Coronary artery (tissue), 2 donors: ENCODE data around the gene OPA3.
"Not testable (repeated sequence)": the region's sequence is repeated elsewhere in the genome, so short reads cannot be mapped to it uniquely, and the experiment has no call there.

Source experiments
- DNase-seq: peaks from one replicate; pipeline ENCODE4 v3.0.0-alpha.2; 2017; ENCODE audit warnings: low spot score
- H3K27ac ChIP-seq, 2 donors: fragments of 200-600 bp; sonication (generic); one replicate each; pipeline ENCODE4 v1.5.1; 2016 to 2019
- H3K4me3 ChIP-seq: fragments of 200-600 bp; sonication (generic); 2 replicates; pipeline ENCODE4 v1.5.1; 2016; ENCODE audit warnings: mild to moderate bottlenecking, moderate library complexity
- CTCF ChIP-seq: fragments of 200-600 bp; sonication (generic); IDR thresholded peaks from one replicate; pipeline ENCODE4 v1.5.1; 2019; ENCODE audit warnings: antibody characterized with exemption

OPA3 gene

GRCh38 chr19:45512881-45513483 is 71.6 kb downstream of the OPA3 start:
- Histone ChIP-seq H3K27ac (no peak overlapping the region), H3K4me3 (no peak overlapping the region)
- DNase-seq: no peak
- TF ChIP-seq CTCF: no peak

DNA sequence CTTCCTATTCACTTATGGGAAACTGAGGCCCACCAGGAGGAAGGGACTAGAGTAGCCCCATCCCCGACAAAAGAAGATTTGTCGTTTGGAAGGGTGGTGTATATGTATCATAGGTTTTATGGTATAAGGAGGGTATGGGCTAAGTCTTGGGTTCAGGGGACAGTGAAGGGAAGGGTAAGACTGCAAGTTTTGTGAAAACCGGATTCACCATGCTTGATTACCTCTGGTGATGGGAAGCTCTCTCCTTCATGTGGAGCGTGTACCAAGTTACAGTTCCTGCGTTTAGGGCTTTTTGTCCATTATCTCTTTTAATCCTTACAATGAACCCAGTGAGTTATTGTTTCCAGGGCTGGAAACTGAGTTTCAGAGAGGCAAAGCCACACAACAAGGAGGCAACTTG is 73.5 kb downstream of the OPA3 start:
- DNase-seq: no peak
- Histone ChIP-seq H3K4me3 (no peak overlapping the region), H3K27ac (peak overlapping the region in 1 of 2 donors; percentile 85)
- no peak for TF ChIP-seq CTCF

GRCh38 chr19:45510352-45510751 is 74.2 kb downstream of the OPA3 start:
- peak overlapping the region; percentile 85 to 91 for H3K27ac ChIP-seq
- H3K4me3 ChIP-seq, DNase-seq: not testable (repeated sequence)

DNA sequence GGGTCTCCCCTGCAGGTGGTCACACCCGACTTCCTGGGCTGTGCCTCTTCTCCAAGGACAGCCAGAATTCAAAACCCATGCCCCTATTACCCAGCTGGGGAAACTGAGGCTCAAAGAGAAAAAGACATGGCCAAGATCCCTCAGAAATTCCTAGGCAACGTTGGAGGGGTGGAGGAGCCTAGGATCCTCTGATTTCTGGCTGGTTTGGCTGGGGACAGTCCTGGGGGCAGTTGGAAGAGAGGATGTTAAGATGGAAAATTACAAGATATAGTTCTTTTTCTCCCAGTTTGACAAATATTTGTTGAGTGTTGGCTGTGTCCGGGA is 74.9 kb downstream of the OPA3 start:
- Histone ChIP-seq H3K27ac (peak overlapping the region; percentile 85 to 91), H3K4me3 (peak overlapping the region; percentile 94)
- DNase-seq: no peak
- TF ChIP-seq CTCF: no peak

GRCh38 chr19:45508861-45509691 is 75.5 kb downstream of the OPA3 start:
- peak overlapping the region; percentile 94 for H3K4me3 ChIP-seq
- DNase-seq: peak; percentile 91
- TF ChIP-seq CTCF: no peak
- peak overlapping the region; percentile 85 to 91 for H3K27ac ChIP-seq

DNA sequence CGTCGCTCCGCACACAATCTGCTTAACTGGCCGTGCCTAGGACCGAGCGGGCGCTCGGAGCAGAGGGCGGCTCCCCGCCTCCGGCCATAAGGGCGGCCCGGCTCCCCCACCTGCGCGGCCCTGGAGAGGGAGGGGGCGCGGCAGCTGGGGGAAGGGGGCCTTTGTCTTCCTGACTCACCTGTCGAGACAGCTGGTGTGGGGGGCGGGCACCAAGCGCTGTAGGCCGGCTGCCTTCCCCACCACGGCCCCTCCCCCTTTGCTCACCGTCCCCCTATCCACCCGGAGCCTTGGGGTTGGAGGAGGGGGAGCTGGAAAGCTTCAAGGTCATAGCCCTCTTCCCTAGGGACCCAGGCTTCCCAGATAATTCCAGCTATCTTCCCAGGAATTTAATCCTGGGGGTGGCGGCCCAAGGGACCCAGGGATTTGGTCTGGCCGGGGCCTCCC is 76.2 kb downstream of the OPA3 start:
- Histone ChIP-seq H3K27ac (peak overlapping the region; percentile 85 to 91), H3K4me3 (peak overlapping the region; percentile 94)
- no peak for DNase-seq
- no peak for TF ChIP-seq CTCF

DNA sequence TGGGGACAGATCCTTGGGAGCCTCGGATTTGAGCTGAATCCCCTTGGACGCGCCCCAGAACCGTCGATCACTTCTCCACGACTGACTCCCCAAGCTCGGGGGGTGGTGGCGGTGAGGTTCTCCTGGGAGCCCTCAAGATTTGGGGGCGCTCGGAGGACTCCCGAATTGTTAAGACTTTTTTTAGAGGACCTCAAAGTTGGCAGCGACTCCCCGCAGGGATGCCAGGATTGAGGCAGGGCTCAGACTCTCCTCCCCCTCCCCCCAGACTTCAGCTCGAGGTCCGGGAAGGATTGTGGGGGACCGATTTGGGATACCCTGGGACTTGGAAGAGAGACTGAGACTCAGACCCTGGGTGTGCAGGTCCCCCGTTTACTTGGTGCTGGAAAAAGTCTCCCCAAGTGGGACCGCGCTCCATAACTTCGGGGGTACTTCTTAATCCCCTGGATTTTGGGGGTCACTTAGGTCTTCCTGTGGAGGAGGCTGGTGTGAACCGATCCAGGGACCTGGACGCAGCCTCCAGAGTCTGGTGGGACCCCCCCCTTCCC is 76.7 kb downstream of the OPA3 start:
- Histone ChIP-seq H3K27ac (peak overlapping the region; percentile 85 to 91), H3K4me3 (peak overlapping the region; percentile 94)
- DNase-seq: no peak
- no peak for TF ChIP-seq CTCF
